Nephron (organoid): Measurements from ENCODE around the gene RHOV.
A peak's percentile ranks its signal among the peaks of the same experiment; 100 is the strongest.

Experiments used
- H3K27ac Mint-ChIP-seq, 3 experiments: 2 replicates each; pipeline ENCODE4 v1.8.0; 2020; ENCODE audit warnings: mixed read lengths in 3 of 3, mild to moderate bottlenecking in 2 of 3, moderate library complexity in 1 of 3
- H3K27me3 Mint-ChIP-seq: 2 replicates; pipeline ENCODE4 v1.8.0; 2021; ENCODE audit warnings: low read depth, mild to moderate bottlenecking, moderate library complexity, mixed read lengths
- H3K36me3 Mint-ChIP-seq: 2 replicates; pipeline ENCODE4 v1.8.0; 2020; ENCODE audit warnings: low read depth, mixed read lengths
- H3K4me1 Mint-ChIP-seq: 2 replicates; pipeline ENCODE4 v1.8.0; 2020; ENCODE audit warnings: mixed read lengths
- H3K4me3 Mint-ChIP-seq, 3 experiments: 2 replicates each; pipeline ENCODE4 v1.8.0; 2020; ENCODE audit warnings: mild to moderate bottlenecking in 3 of 3, mixed read lengths in 3 of 3, moderate library complexity in 2 of 3
- H3K9me3 Mint-ChIP-seq: 2 replicates; pipeline ENCODE4 v1.8.0; 2020; ENCODE audit warnings: mixed read lengths
- TF ChIP-seq, protein P1 (sequence below), 3 experiments: fragments of 200-600 bp; sonication (generic); IDR thresholded peaks; one replicate each; pipeline ENCODE4 v1.5.0; 2021; ENCODE audit warnings: antibody characterized with exemption in 3 of 3; ENCODE audit not compliant: unreplicated experiment in 3 of 3

The RHOV gene

DNA sequence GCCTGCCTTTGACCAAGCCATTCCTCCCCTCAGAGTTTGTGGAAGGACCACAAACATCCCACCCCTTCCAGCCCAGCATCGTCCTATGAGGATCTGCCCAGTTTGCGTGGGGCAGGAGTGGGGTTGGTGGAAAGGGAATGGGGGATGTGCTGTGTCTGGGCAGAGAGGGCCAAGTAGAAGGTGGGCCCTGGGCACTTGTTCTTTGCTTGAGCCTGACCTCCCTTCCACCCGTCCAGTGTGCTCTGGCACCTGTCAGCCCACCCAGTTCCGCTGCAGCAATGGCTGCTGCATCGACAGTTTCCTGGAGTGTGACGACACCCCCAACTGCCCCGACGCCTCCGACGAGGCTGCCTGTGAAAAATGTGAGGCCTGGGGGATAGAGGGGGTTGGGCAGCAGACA is 19.9 kb downstream of the RHOV start:
- peaks cover 11% of the 10 kb centered on the region for H3K4me1 Mint-ChIP-seq
- no peak overlapping the region for H3K4me3 Mint-ChIP-seq
- no peaks in the 10 kb centered on the region for H3K9me3 Mint-ChIP-seq
- no peak overlapping the region for H3K27ac Mint-ChIP-seq
- TF ChIP-seq, protein P1, sequence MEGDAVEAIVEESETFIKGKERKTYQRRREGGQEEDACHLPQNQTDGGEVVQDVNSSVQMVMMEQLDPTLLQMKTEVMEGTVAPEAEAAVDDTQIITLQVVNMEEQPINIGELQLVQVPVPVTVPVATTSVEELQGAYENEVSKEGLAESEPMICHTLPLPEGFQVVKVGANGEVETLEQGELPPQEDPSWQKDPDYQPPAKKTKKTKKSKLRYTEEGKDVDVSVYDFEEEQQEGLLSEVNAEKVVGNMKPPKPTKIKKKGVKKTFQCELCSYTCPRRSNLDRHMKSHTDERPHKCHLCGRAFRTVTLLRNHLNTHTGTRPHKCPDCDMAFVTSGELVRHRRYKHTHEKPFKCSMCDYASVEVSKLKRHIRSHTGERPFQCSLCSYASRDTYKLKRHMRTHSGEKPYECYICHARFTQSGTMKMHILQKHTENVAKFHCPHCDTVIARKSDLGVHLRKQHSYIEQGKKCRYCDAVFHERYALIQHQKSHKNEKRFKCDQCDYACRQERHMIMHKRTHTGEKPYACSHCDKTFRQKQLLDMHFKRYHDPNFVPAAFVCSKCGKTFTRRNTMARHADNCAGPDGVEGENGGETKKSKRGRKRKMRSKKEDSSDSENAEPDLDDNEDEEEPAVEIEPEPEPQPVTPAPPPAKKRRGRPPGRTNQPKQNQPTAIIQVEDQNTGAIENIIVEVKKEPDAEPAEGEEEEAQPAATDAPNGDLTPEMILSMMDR (IDR thresholded peaks at IDR 0.05; ENCODE audit: unreplicated experiment in 3 of 3): no peak
- peaks cover 5% of the 10 kb centered on the region for H3K27me3 Mint-ChIP-seq
- H3K36me3 Mint-ChIP-seq: peaks cover 14% of the 10 kb centered on the region

- Mint-ChIP-seq H3K36me3 (peaks cover 14% of the 10 kb centered on the region), H3K27ac (no peak overlapping the region), H3K4me3 (no peak overlapping the region), H3K27me3 (no peaks in the 10 kb centered on the region), H3K9me3 (no peaks in the 10 kb centered on the region), H3K4me1 (peaks cover 5% of the 10 kb centered on the region)
- TF ChIP-seq, protein P1 (IDR thresholded peaks at IDR 0.05; ENCODE audit: unreplicated experiment in 3 of 3): no peak
Measured at GRCh38 chr15:40853241-40853890, 20.7 kb downstream of the RHOV start.

- no peak overlapping the region for H3K27ac Mint-ChIP-seq
- H3K4me1 Mint-ChIP-seq: peaks cover 6% of the 10 kb centered on the region
- TF ChIP-seq, protein P1 (IDR thresholded peaks at IDR 0.05; ENCODE audit: unreplicated experiment in 3 of 3): no peak
- H3K9me3 Mint-ChIP-seq: no peaks in the 10 kb centered on the region
- no peak overlapping the region for H3K4me3 Mint-ChIP-seq
- H3K36me3 Mint-ChIP-seq: peaks cover 14% of the 10 kb centered on the region
- peaks cover 5% of the 10 kb centered on the region for H3K27me3 Mint-ChIP-seq
Measured at GRCh38 chr15:40852529-40852928, 21.5 kb downstream of the RHOV start.

DNA sequence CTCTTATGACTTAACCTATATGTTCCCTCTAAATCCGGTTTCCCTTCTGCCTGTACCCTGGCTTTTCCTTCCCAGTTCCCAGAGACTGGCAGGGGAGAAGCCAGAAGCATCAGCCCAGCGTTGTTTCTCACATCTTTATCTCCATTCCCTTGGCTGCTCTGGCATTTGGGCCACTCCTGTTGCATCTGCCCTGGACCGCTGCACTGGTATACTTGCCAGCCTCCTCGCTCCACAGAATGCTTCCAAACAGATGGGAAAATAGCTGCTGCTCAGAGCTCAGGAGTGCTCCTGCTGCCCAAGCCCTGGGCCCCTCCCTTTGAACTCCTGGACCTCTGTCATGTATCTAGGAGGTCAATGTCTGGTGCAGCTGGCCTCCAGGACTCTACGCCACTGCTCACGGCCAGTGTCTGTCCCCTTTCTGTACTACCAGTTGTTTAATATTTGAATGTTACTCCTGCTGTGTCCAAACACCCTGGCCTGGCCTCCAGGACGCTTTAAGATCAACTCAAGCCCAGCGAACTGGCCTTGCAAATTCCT is 23.4 kb downstream of the RHOV start:
- H3K9me3 Mint-ChIP-seq: no peaks in the 10 kb centered on the region
- H3K27ac Mint-ChIP-seq: no peak overlapping the region
- H3K4me3 Mint-ChIP-seq: no peak overlapping the region
- peaks cover 17% of the 10 kb centered on the region for H3K4me1 Mint-ChIP-seq
- peaks cover 11% of the 10 kb centered on the region for H3K36me3 Mint-ChIP-seq
- peaks cover 22% of the 10 kb centered on the region for H3K27me3 Mint-ChIP-seq
- TF ChIP-seq, protein P1 (IDR thresholded peaks at IDR 0.05; ENCODE audit: unreplicated experiment in 3 of 3): no peak

DNA sequence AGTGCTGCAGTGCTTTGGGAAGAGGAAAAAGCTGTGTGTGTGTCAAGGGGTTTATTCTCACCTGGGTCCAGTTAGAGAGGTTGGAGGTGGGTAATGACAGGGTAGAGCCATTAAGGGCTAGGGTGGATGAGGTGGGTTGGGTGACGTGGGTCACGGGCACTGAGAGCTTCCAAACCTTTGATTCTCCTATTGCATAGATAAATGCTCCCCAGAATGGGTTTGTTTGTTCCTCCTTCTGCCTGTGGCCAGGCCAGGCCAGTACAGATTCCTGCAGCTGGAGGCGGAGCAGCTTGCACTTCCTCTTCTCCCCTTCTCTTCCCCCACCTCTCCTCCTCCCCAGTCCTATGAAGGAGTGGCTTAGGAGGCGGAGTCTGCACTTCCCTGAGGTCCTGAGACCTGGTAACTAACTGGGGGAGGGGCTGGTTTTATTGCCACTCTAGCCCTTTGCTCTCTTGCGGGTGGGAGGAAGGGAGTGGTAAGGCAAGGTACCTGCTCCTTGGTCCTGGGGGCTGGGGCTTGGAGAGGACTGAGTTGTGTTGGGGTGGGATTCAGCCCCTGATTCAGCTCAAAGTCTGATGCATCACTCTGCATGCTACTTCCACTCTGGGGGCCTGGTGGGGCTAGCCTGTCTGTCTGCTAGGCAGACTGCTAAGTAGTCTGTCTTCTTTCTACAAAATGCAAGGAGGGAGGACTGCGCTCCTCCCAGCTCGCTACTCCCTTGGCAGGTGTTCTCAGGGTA is 26.6 kb downstream of the RHOV start:
- Mint-ChIP-seq H3K27ac (peak overlapping the region; percentile 3 to 81 (median 6)), H3K36me3 (peaks cover 9% of the 10 kb centered on the region), H3K4me1 (peaks cover 26% of the 10 kb centered on the region), H3K27me3 (peaks cover 46% of the 10 kb centered on the region), H3K9me3 (no peaks in the 10 kb centered on the region), H3K4me3 (peak overlapping the region; percentile 47 to 74 (median 53))
- TF ChIP-seq, protein P1 (IDR thresholded peaks at IDR 0.05; ENCODE audit: unreplicated experiment in 3 of 3): no peak
